ENCODE results near the gene TP53I3. TPM values are rescaled to one million over a fixed set of nuclear protein-coding genes. Genes with fewer than 3 reads are reported as not detected.

Gene TP53I3
- polyA plus RNA-seq, 2 donors: 116 to 123 TPM

- no peak overlapping the region for H3K27ac ChIP-seq (ENCODE audit: low read depth in 2 of 2, low read length in 1 of 2)
- no peaks in the 10 kb centered on the region for H3K9me3 ChIP-seq (ENCODE audit: control insufficient read depth in 2 of 2, insufficient read depth in 1 of 2, low read depth in 1 of 2, low read length in 1 of 2)
- no peaks in the 10 kb centered on the region for H3K27me3 ChIP-seq (ENCODE audit: control insufficient read depth in 1 of 2, insufficient read depth in 2 of 2, low read length in 2 of 2)
- peaks cover 0 to 3% of the 10 kb centered on the region in 2 donors for H3K36me3 ChIP-seq (ENCODE audit: control insufficient read depth in 2 of 2, insufficient read depth in 2 of 2, low read length in 1 of 2)
- H3K4me1 ChIP-seq (ENCODE audit: control insufficient read depth in 2 of 2, insufficient read depth in 2 of 2, low read length in 1 of 2): peaks cover 0 to 7% of the 10 kb centered on the region in 2 donors
- 82 to 86% methylated on average over 6 of the region's 6 CpGs for WGBS, 2 donors
- H3K4me3 ChIP-seq (ENCODE audit: low read depth in 1 of 2, low read length in 2 of 2): no peak overlapping the region
These were observed 10.8 kb downstream of the TP53I3 start for GRCh38 chr2:24073816-24074215.

GRCh38 chr2:24072259-24072658, 12.4 kb downstream of the TP53I3 start:
- Histone ChIP-seq H3K27me3 (ENCODE audit: control insufficient read depth in 1 of 2, insufficient read depth in 2 of 2, low read length in 2 of 2) (no peaks in the 10 kb centered on the region), H3K4me3 (ENCODE audit: low read depth in 1 of 2, low read length in 2 of 2) (no peak overlapping the region), H3K9me3 (ENCODE audit: control insufficient read depth in 2 of 2, insufficient read depth in 1 of 2, low read depth in 1 of 2, low read length in 1 of 2) (no peaks in the 10 kb centered on the region), H3K4me1 (ENCODE audit: control insufficient read depth in 2 of 2, insufficient read depth in 2 of 2, low read length in 1 of 2) (peaks cover 0 to 2% of the 10 kb centered on the region in 2 donors), H3K27ac (ENCODE audit: low read depth in 2 of 2, low read length in 1 of 2) (no peak overlapping the region), H3K36me3 (ENCODE audit: control insufficient read depth in 2 of 2, insufficient read depth in 2 of 2, low read length in 1 of 2) (peaks cover 1 to 5% of the 10 kb centered on the region in 2 donors)
- 85 to 96% methylated on average over 4 of the region's 4 CpGs for WGBS, 2 donors

GRCh38 chr2:24065341-24065740, 19.3 kb downstream of the TP53I3 start:
- no peaks in the 10 kb centered on the region for H3K27me3 ChIP-seq (ENCODE audit: control insufficient read depth in 1 of 2, insufficient read depth in 2 of 2, low read length in 2 of 2)
- no peaks in the 10 kb centered on the region for H3K9me3 ChIP-seq (ENCODE audit: control insufficient read depth in 2 of 2, insufficient read depth in 1 of 2, low read depth in 1 of 2, low read length in 1 of 2)
- H3K4me3 ChIP-seq (ENCODE audit: low read depth in 1 of 2, low read length in 2 of 2): no peak overlapping the region
- WGBS, 2 donors: 74 to 78% methylated on average over 2 of the region's 2 CpGs
- H3K27ac ChIP-seq (ENCODE audit: low read depth in 2 of 2, low read length in 1 of 2): no peak overlapping the region
- no peaks in the 10 kb centered on the region for H3K4me1 ChIP-seq (ENCODE audit: control insufficient read depth in 2 of 2, insufficient read depth in 2 of 2, low read length in 1 of 2)
- H3K36me3 ChIP-seq (ENCODE audit: control insufficient read depth in 2 of 2, insufficient read depth in 2 of 2, low read length in 1 of 2): peaks cover 3 to 4% of the 10 kb centered on the region in 2 donors

- 78 to 80% methylated on average over 4 of the region's 4 CpGs for WGBS, 2 donors
- Histone ChIP-seq H3K4me1 (ENCODE audit: control insufficient read depth in 2 of 2, insufficient read depth in 2 of 2, low read length in 1 of 2) (no peaks in the 10 kb centered on the region), H3K4me3 (ENCODE audit: low read depth in 1 of 2, low read length in 2 of 2) (no peak overlapping the region), H3K27ac (ENCODE audit: low read depth in 2 of 2, low read length in 1 of 2) (no peak overlapping the region), H3K36me3 (ENCODE audit: control insufficient read depth in 2 of 2, insufficient read depth in 2 of 2, low read length in 1 of 2) (no peaks in the 10 kb centered on the region), H3K9me3 (ENCODE audit: control insufficient read depth in 2 of 2, insufficient read depth in 1 of 2, low read depth in 1 of 2, low read length in 1 of 2) (no peaks in the 10 kb centered on the region), H3K27me3 (ENCODE audit: control insufficient read depth in 1 of 2, insufficient read depth in 2 of 2, low read length in 2 of 2) (no peaks in the 10 kb centered on the region)
These were observed 25.9 kb downstream of the TP53I3 start for GRCh38 chr2:24058564-24059271.

GRCh38 chr2:24055750-24056149, 28.9 kb downstream of the TP53I3 start:
- H3K36me3 ChIP-seq (ENCODE audit: control insufficient read depth in 2 of 2, insufficient read depth in 2 of 2, low read length in 1 of 2): no peaks in the 10 kb centered on the region
- 84 to 93% methylated on average over 6 of the region's 6 CpGs for WGBS, 2 donors

GRCh38 chr2:24054366-24055010, 30.1 kb downstream of the TP53I3 start:
- WGBS, 2 donors: 83 to 86% methylated on average over 8 of the region's 8 CpGs
- H3K4me1 ChIP-seq (ENCODE audit: control insufficient read depth in 2 of 2, insufficient read depth in 2 of 2, low read length in 1 of 2): no peaks in the 10 kb centered on the region
- H3K4me3 ChIP-seq (ENCODE audit: low read depth in 1 of 2, low read length in 2 of 2): no peak overlapping the region
- no peaks in the 10 kb centered on the region for H3K9me3 ChIP-seq (ENCODE audit: control insufficient read depth in 2 of 2, insufficient read depth in 1 of 2, low read depth in 1 of 2, low read length in 1 of 2)
- no peaks in the 10 kb centered on the region for H3K27me3 ChIP-seq (ENCODE audit: control insufficient read depth in 1 of 2, insufficient read depth in 2 of 2, low read length in 2 of 2)
- no peaks in the 10 kb centered on the region for H3K36me3 ChIP-seq (ENCODE audit: control insufficient read depth in 2 of 2, insufficient read depth in 2 of 2, low read length in 1 of 2)
- H3K27ac ChIP-seq (ENCODE audit: low read depth in 2 of 2, low read length in 1 of 2): no peak overlapping the region

More at GRCh38 chr2:24055750-24056149, 28.9 kb downstream of the TP53I3 start:
- no peaks in the 10 kb centered on the region for H3K4me1 ChIP-seq (ENCODE audit: control insufficient read depth in 2 of 2, insufficient read depth in 2 of 2, low read length in 1 of 2)
- H3K4me3 ChIP-seq (ENCODE audit: low read depth in 1 of 2, low read length in 2 of 2): no peak overlapping the region
- H3K9me3 ChIP-seq (ENCODE audit: control insufficient read depth in 2 of 2, insufficient read depth in 1 of 2, low read depth in 1 of 2, low read length in 1 of 2): no peaks in the 10 kb centered on the region
- H3K27me3 ChIP-seq (ENCODE audit: control insufficient read depth in 1 of 2, insufficient read depth in 2 of 2, low read length in 2 of 2): no peaks in the 10 kb centered on the region
- no peak overlapping the region for H3K27ac ChIP-seq (ENCODE audit: low read depth in 2 of 2, low read length in 1 of 2)

GRCh38 chr2:24052951-24053350, 31.7 kb downstream of the TP53I3 start:
- no peaks in the 10 kb centered on the region for H3K36me3 ChIP-seq (ENCODE audit: control insufficient read depth in 2 of 2, insufficient read depth in 2 of 2, low read length in 1 of 2)
- no peaks in the 10 kb centered on the region for H3K27me3 ChIP-seq (ENCODE audit: control insufficient read depth in 1 of 2, insufficient read depth in 2 of 2, low read length in 2 of 2)
- H3K4me3 ChIP-seq (ENCODE audit: low read depth in 1 of 2, low read length in 2 of 2): no peak overlapping the region
- WGBS, 2 donors: 96 to 100% methylated on average over 1 of the region's 1 CpG
- no peaks in the 10 kb centered on the region for H3K9me3 ChIP-seq (ENCODE audit: control insufficient read depth in 2 of 2, insufficient read depth in 1 of 2, low read depth in 1 of 2, low read length in 1 of 2)
- H3K27ac ChIP-seq (ENCODE audit: low read depth in 2 of 2, low read length in 1 of 2): no peak overlapping the region
- no peaks in the 10 kb centered on the region for H3K4me1 ChIP-seq (ENCODE audit: control insufficient read depth in 2 of 2, insufficient read depth in 2 of 2, low read length in 1 of 2)

GRCh38 chr2:24051833-24052232, 32.8 kb downstream of the TP53I3 start:
- no peaks in the 10 kb centered on the region for H3K4me1 ChIP-seq (ENCODE audit: control insufficient read depth in 2 of 2, insufficient read depth in 2 of 2, low read length in 1 of 2)
- H3K27ac ChIP-seq (ENCODE audit: low read depth in 2 of 2, low read length in 1 of 2): no peak overlapping the region
- no peaks in the 10 kb centered on the region for H3K9me3 ChIP-seq (ENCODE audit: control insufficient read depth in 2 of 2, insufficient read depth in 1 of 2, low read depth in 1 of 2, low read length in 1 of 2)
- no peaks in the 10 kb centered on the region for H3K27me3 ChIP-seq (ENCODE audit: control insufficient read depth in 1 of 2, insufficient read depth in 2 of 2, low read length in 2 of 2)
- WGBS, 2 donors: 82 to 85% methylated on average over 8 of the region's 8 CpGs
- no peak overlapping the region for H3K4me3 ChIP-seq (ENCODE audit: low read depth in 1 of 2, low read length in 2 of 2)
- no peaks in the 10 kb centered on the region for H3K36me3 ChIP-seq (ENCODE audit: control insufficient read depth in 2 of 2, insufficient read depth in 2 of 2, low read length in 1 of 2)

GRCh38 chr2:24050041-24050979, 34.3 kb downstream of the TP53I3 start:
- H3K9me3 ChIP-seq (ENCODE audit: control insufficient read depth in 2 of 2, insufficient read depth in 1 of 2, low read depth in 1 of 2, low read length in 1 of 2): no peaks in the 10 kb centered on the region
- H3K36me3 ChIP-seq (ENCODE audit: control insufficient read depth in 2 of 2, insufficient read depth in 2 of 2, low read length in 1 of 2): no peaks in the 10 kb centered on the region
- H3K27ac ChIP-seq (ENCODE audit: low read depth in 2 of 2, low read length in 1 of 2): peak overlapping the region in 1 of 2 donors; percentile 45
- WGBS, 2 donors: 5 to 6% methylated on average over 42 to 47 of the region's 47 CpGs
- H3K4me3 ChIP-seq (ENCODE audit: low read depth in 1 of 2, low read length in 2 of 2): peak overlapping the region; percentile 60 to 77
- H3K27me3 ChIP-seq (ENCODE audit: control insufficient read depth in 1 of 2, insufficient read depth in 2 of 2, low read length in 2 of 2): no peaks in the 10 kb centered on the region
- H3K4me1 ChIP-seq (ENCODE audit: control insufficient read depth in 2 of 2, insufficient read depth in 2 of 2, low read length in 1 of 2): peaks cover 0 to 3% of the 10 kb centered on the region in 2 donors

All from esophagus (tissue), 2 donors.